HEK293 (cell line): ENCODE results near the gene DDX23.

Experiments
- CTCF ChIA-PET: fragments of 350-600 bp; formaldehyde crosslinking; extraction: SDS; loops from one replicate; lab custom pipeline; 2021; ENCODE audit warnings: antibody characterized with exemption; lab: Yijun Ruan, JAX
- POLR2A ChIA-PET: fragments of 300-600 bp; formaldehyde crosslinking; extraction: SDS; loops from one replicate; lab custom pipeline; 2020; ENCODE audit warnings: antibody characterized with exemption, inconsistent platforms; lab: Yijun Ruan, JAX
- H3K27ac ChIP-seq: fragments of 200-500 bp; sonication (Bioruptor generic); 2 replicates; pipeline ENCODE4 v1.5.1; 2014; ENCODE audit warnings: low read depth, low read length, control low read depth, inconsistent platforms; ENCODE audit errors: extremely low read depth
- H3K36me3 ChIP-seq, 2 experiments: fragments of 200-500 bp in 1 of 2; sonication (Bioruptor generic) in 1 of 2; 1 replicate in 1 of 2; 2 replicates in 1 of 2; pipeline ENCODE4 v1.5.1; 2014 to 2017; ENCODE audit warnings: inconsistent platforms in 2 of 2, low read length in 2 of 2; ENCODE audit not compliant: control insufficient read depth in 2 of 2, insufficient read depth in 1 of 2
- H3K4me1 ChIP-seq: fragments of 200-500 bp; sonication (Bioruptor generic); 2 replicates; pipeline ENCODE4 v1.5.1; 2014; ENCODE audit warnings: mild to moderate bottlenecking, low read length, inconsistent platforms; ENCODE audit not compliant: control insufficient read depth, insufficient read depth
- H3K4me3 ChIP-seq: 2 replicates; pipeline ENCODE4 v1.5.1; 2011; ENCODE audit warnings: low read depth, mild to moderate bottlenecking, control low read depth, low read length, moderate library complexity
- H3K9me3 ChIP-seq: fragments of 200-500 bp; sonication (Bioruptor generic); 2 replicates; pipeline ENCODE4 v1.5.1; 2014; ENCODE audit warnings: low read depth, low read length, inconsistent platforms; ENCODE audit not compliant: control insufficient read depth, insufficient read depth
- ELK4 ChIP-seq: IDR thresholded peaks from 2 replicates; pipeline ENCODE4 v1.6.1; 2011; ENCODE audit warnings: mild to moderate bottlenecking, low read depth, low read length, borderline replicate concordance
- GFI1B ChIP-seq: fragments of 450-650 bp; formaldehyde crosslinking; IDR thresholded peaks from 2 replicates; pipeline ENCODE4 v1.5.1; 2016; ENCODE audit warnings: missing biosample characterization, missing genetic modification characterization
- KLF8 ChIP-seq: fragments of 450-650 bp; formaldehyde crosslinking; IDR thresholded peaks from 2 replicates; pipeline ENCODE4 v1.5.1; 2016; ENCODE audit warnings: missing biosample characterization, missing genetic modification characterization
- OSR2 ChIP-seq: fragments of 450-650 bp; formaldehyde crosslinking; IDR thresholded peaks from 2 replicates; pipeline ENCODE4 v1.5.1; 2016; ENCODE audit warnings: missing biosample characterization, missing genetic modification characterization
- OVOL3 ChIP-seq: fragments of 450-650 bp; formaldehyde crosslinking; IDR thresholded peaks from 2 replicates; pipeline ENCODE4 v1.5.1; 2016; ENCODE audit warnings: missing biosample characterization, missing genetic modification characterization
- PRDM6 ChIP-seq: fragments of 450-650 bp; formaldehyde crosslinking; IDR thresholded peaks from 2 replicates; pipeline ENCODE4 v1.5.1; 2017; ENCODE audit warnings: missing biosample characterization, missing genetic modification characterization
- SALL2 ChIP-seq: fragments of 450-650 bp; formaldehyde crosslinking; IDR thresholded peaks from 2 replicates; pipeline ENCODE4 v1.5.0; 2017; ENCODE audit warnings: missing biosample characterization, mild to moderate bottlenecking, missing genetic modification characterization, borderline replicate concordance
- ZEB2 ChIP-seq: fragments of 450-650 bp; formaldehyde crosslinking; IDR thresholded peaks from 2 replicates; pipeline ENCODE4 v1.5.1; 2016; ENCODE audit warnings: missing biosample characterization, missing genetic modification characterization
- ZFP69B ChIP-seq: fragments of 450-650 bp; formaldehyde crosslinking; IDR thresholded peaks from 2 replicates; pipeline ENCODE4 v1.5.1; 2016; ENCODE audit warnings: missing biosample characterization, missing genetic modification characterization
- ZNF221 ChIP-seq: fragments of 450-650 bp; formaldehyde crosslinking; IDR thresholded peaks from 2 replicates; pipeline ENCODE4 v1.5.1; 2017; ENCODE audit warnings: missing biosample characterization, missing genetic modification characterization, borderline replicate concordance
- ZNF311 ChIP-seq: fragments of 450-650 bp; formaldehyde crosslinking; IDR thresholded peaks from 2 replicates; pipeline ENCODE4 v1.5.1; 2017; ENCODE audit warnings: missing biosample characterization, missing genetic modification characterization, borderline replicate concordance
- ZNF404 ChIP-seq: fragments of 450-650 bp; formaldehyde crosslinking; IDR thresholded peaks from 2 replicates; pipeline ENCODE4 v1.5.1; 2017; ENCODE audit warnings: missing biosample characterization, missing genetic modification characterization
- ZNF449 ChIP-seq: fragments of 450-650 bp; formaldehyde crosslinking; IDR thresholded peaks from 2 replicates; pipeline ENCODE4 v1.5.1; 2017; ENCODE audit warnings: missing biosample characterization, mild to moderate bottlenecking, missing genetic modification characterization, moderate library complexity
- ZNF518A ChIP-seq: fragments of 450-650 bp; formaldehyde crosslinking; conservative IDR thresholded peaks from 2 replicates; pipeline ENCODE4 v1.5.1; 2016; ENCODE audit warnings: low read depth, missing biosample characterization, missing genetic modification characterization
- ZNF629 ChIP-seq: fragments of 450-650 bp; formaldehyde crosslinking; IDR thresholded peaks from 2 replicates; pipeline ENCODE4 v1.5.1; 2017; ENCODE audit warnings: missing biosample characterization, missing genetic modification characterization
- ZNF660 ChIP-seq: fragments of 450-650 bp; IDR thresholded peaks from 2 replicates; pipeline ENCODE4 v1.5.1; 2018; ENCODE audit warnings: missing biosample characterization, mild to moderate bottlenecking, missing genetic modification characterization
- ZNF747 ChIP-seq: fragments of 450-650 bp; formaldehyde crosslinking; IDR thresholded peaks from 2 replicates; pipeline ENCODE4 v1.5.1; 2016; ENCODE audit warnings: missing biosample characterization, missing genetic modification characterization
- ZNF768 ChIP-seq: fragments of 450-650 bp; formaldehyde crosslinking; IDR thresholded peaks from 2 replicates; pipeline ENCODE4 v1.5.1; 2018; ENCODE audit warnings: missing biosample characterization, mild to moderate bottlenecking, missing genetic modification characterization
- ZNF776 ChIP-seq: fragments of 450-650 bp; formaldehyde crosslinking; IDR thresholded peaks from 2 replicates; pipeline ENCODE4 v1.5.0; 2017; ENCODE audit warnings: missing biosample characterization, missing genetic modification characterization, borderline replicate concordance
- ZSCAN16 ChIP-seq: fragments of 450-650 bp; formaldehyde crosslinking; IDR thresholded peaks from 2 replicates; pipeline ENCODE4 v1.5.1; 2016; ENCODE audit warnings: missing biosample characterization, missing genetic modification characterization

The DDX23 gene

GRCh38 chr12:48889679-48890078 is 37.7 kb upstream of the DDX23 start:
- H3K36me3 ChIP-seq, result no peaks in the 10 kb centered on the region
- POLR2A ChIA-PET, result interaction anchor here (0.5 to 3.7 kb wide), 4 partner anchors 24 to 144 kb away, joined by 3 to 48 read pairs (median 8); partner anchors contain the start of genes DDX23 and RND1
- CTCF ChIA-PET, result interaction anchor here (0.5 to 4.4 kb wide), 20 partner anchors 10 to 808 kb away, joined by 3 to 301 read pairs (median 6); partner anchors contain the start of genes DDX23, RND1 and WNT1
- TF ChIP-seq ZNF311 (no peak), ZSCAN16 (tag by site-specific recombination) (no peak), ZNF768 (tag by site-specific recombination) (no peak), PRDM6 (tag by site-specific recombination) (no peak), OVOL3 (no peak), KLF8 (tag by site-specific recombination) (no peak), OSR2 (tag by site-specific recombination) (no peak), ELK4 (no peak), ZNF404 (tag by site-specific recombination) (no peak), ZEB2 (tag by site-specific recombination) (no peak), ZNF518A (no peak), ZNF449 (tag by site-specific recombination) (no peak), ZNF221 (tag by site-specific recombination) (no peak), ZNF747 (tag by site-specific recombination) (no peak), ZNF660 (tag by site-specific recombination) (no peak), GFI1B (no peak), ZNF776 (tag by site-specific recombination) (no peak), ZFP69B (no peak), ZNF629 (tag by site-specific recombination) (no peak), SALL2 (tag by site-specific recombination) (no peak)
- TF ChIP-seq, all 188 proteins: peak for 0
- no peak overlapping the region for H3K4me3 ChIP-seq
- no peaks in the 10 kb centered on the region for H3K9me3 ChIP-seq
- no peak overlapping the region for H3K27ac ChIP-seq
- no peaks in the 10 kb centered on the region for H3K4me1 ChIP-seq
